ENCODE data around the gene TRIM37.
"Not testable (repeated sequence)": the region's sequence is repeated elsewhere in the genome, so short reads cannot be mapped to it uniquely, and the experiment has no call there.

The TRIM37 gene

GRCh38 chr17:59106463-59107305, at the start of gene TRIM37:
Gene TRIM37, minus strand, starts transcription at chr17:59106880. Its CDS starts 419 bp downstream, at chr17:59106461.
- DNase-seq (ENCODE audit: low read depth in 2 of 3, low spot score in 2 of 3), result peak; percentile 84 to 100 (median 97)

- peak; percentile 47 to 81 (median 79) for DNase-seq (ENCODE audit: low read depth in 2 of 3, low spot score in 2 of 3)
Measured at GRCh38 chr17:59155439-59156177, 48.9 kb upstream of the TRIM37 start, which contains the start of gene PRR11. Gene PRR11, plus strand, starts transcription at chr17:59155746. Its CDS starts 14,007 bp downstream, at chr17:59169753.

- DNase-seq (ENCODE audit: low read depth in 2 of 3, low spot score in 2 of 3), result peak; percentile 74 to 94 (median 84)
Measured at GRCh38 chr17:59154721-59155438, 48.2 kb upstream of the TRIM37 start, which contains the start of gene SKA2. Gene SKA2, minus strand, starts transcription at chr17:59155186. Its CDS starts 23 bp downstream, at chr17:59155163.

GRCh38 chr17:59154292-59154720, 47.6 kb upstream of the TRIM37 start:
- DNase-seq (ENCODE audit: low read depth in 2 of 3, low spot score in 2 of 3), result peak in 2 of 3 experiments; percentile 10 to 15

- DNase-seq (ENCODE audit: low read depth in 2 of 3, low spot score in 2 of 3), result no peak
Measured at GRCh38 chr17:59152925-59153324, 46.2 kb upstream of the TRIM37 start.

GRCh38 chr17:59151591-59151990, 44.9 kb upstream of the TRIM37 start:
- DNase-seq (ENCODE audit: low read depth in 2 of 3, low spot score in 2 of 3), result no peak

GRCh38 chr17:59151006-59151405, 44.3 kb upstream of the TRIM37 start:
- DNase-seq (ENCODE audit: low read depth in 2 of 3, low spot score in 2 of 3), result no peak

- DNase-seq (ENCODE audit: low read depth in 2 of 3, low spot score in 2 of 3), result no peak
Measured at GRCh38 chr17:59149841-59150511, 43.3 kb upstream of the TRIM37 start.

GRCh38 chr17:59149051-59149450, 42.4 kb upstream of the TRIM37 start:
- no peak for DNase-seq (ENCODE audit: low read depth in 2 of 3, low spot score in 2 of 3)

- DNase-seq (ENCODE audit: low read depth in 2 of 3, low spot score in 2 of 3), result no peak
Measured at GRCh38 chr17:59145571-59146096, 39.0 kb upstream of the TRIM37 start.

GRCh38 chr17:59141860-59142259, 35.2 kb upstream of the TRIM37 start:
- no peak for DNase-seq (ENCODE audit: low read depth in 2 of 3, low spot score in 2 of 3)

GRCh38 chr17:59139939-59140338, 33.3 kb upstream of the TRIM37 start:
- no peak for DNase-seq (ENCODE audit: low read depth in 2 of 3, low spot score in 2 of 3)

- not testable (repeated sequence) for DNase-seq (ENCODE audit: low read depth in 2 of 3, low spot score in 2 of 3)
Measured at GRCh38 chr17:59138339-59138738, 31.7 kb upstream of the TRIM37 start.

GRCh38 chr17:59131131-59131530, 24.5 kb upstream of the TRIM37 start:
- DNase-seq (ENCODE audit: low read depth in 2 of 3, low spot score in 2 of 3), result no peak

GRCh38 chr17:59129814-59130213, 23.1 kb upstream of the TRIM37 start:
- DNase-seq (ENCODE audit: low read depth in 2 of 3, low spot score in 2 of 3), result no peak

- DNase-seq (ENCODE audit: low read depth in 2 of 3, low spot score in 2 of 3), result no peak
Measured at GRCh38 chr17:59126809-59127417, 20.2 kb upstream of the TRIM37 start.

- DNase-seq (ENCODE audit: low read depth in 2 of 3, low spot score in 2 of 3), result no peak
Measured at GRCh38 chr17:59124665-59125064, 18.0 kb upstream of the TRIM37 start.

- no peak for DNase-seq (ENCODE audit: low read depth in 2 of 3, low spot score in 2 of 3)
Measured at GRCh38 chr17:59121901-59122480, 15.3 kb upstream of the TRIM37 start.

- DNase-seq (ENCODE audit: low read depth in 2 of 3, low spot score in 2 of 3), result no peak
Measured at GRCh38 chr17:59115474-59115873, 8.8 kb upstream of the TRIM37 start.

GRCh38 chr17:59111539-59111938, 4.9 kb upstream of the TRIM37 start:
- no peak for DNase-seq (ENCODE audit: low read depth in 2 of 3, low spot score in 2 of 3)
